Progenitor cell of endocrine pancreas (in vitro differentiated cells): ENCODE measurements around the gene KHDRBS2. TPM values are rescaled to one million over a fixed set of nuclear protein-coding genes. Genes with fewer than 3 reads are reported as not detected.
A peak's percentile ranks its signal among the peaks of the same experiment; 100 is the strongest.

Experiments used
- DNase-seq: peaks from one replicate; pipeline ENCODE4 v3.0.0; 2021; ENCODE audit warnings: low spot score; ENCODE audit not compliant: unreplicated experiment
- H3K27ac Mint-ChIP-seq: 2 replicates; pipeline ENCODE4 v1.8.0; 2021; ENCODE audit warnings: mild to moderate bottlenecking, moderate library complexity, mixed read lengths
- H3K27me3 Mint-ChIP-seq: 2 replicates; pipeline ENCODE4 v1.8.0; 2021; ENCODE audit warnings: mixed read lengths
- H3K36me3 Mint-ChIP-seq: 2 replicates; pipeline ENCODE4 v1.8.0; 2022; ENCODE audit warnings: mixed read lengths; ENCODE audit not compliant: insufficient read depth
- H3K4me1 Mint-ChIP-seq: 2 replicates; pipeline ENCODE4 v1.8.0; 2021; ENCODE audit warnings: low read depth, mixed read lengths
- H3K4me3 Mint-ChIP-seq: 2 replicates; pipeline ENCODE4 v1.8.0; 2021; ENCODE audit warnings: low read depth, mild to moderate bottlenecking, moderate library complexity, mixed read lengths
- H3K9me3 Mint-ChIP-seq: 2 replicates; pipeline ENCODE4 v1.8.0; 2021; ENCODE audit warnings: low read depth, mixed read lengths
- CTCF ChIP-seq: fragments of 200-600 bp; sonication (generic); IDR thresholded peaks from one replicate; pipeline ENCODE4 v1.5.0; 2021; ENCODE audit warnings: antibody characterized with exemption, mild to moderate bottlenecking; ENCODE audit not compliant: unreplicated experiment
- total RNA-seq: library from RNA; stranded (reverse); gene quantifications from 2 replicates; pipeline ENCODE4 v1.2.1, GENCODE V29; 2021

Gene KHDRBS2
- total RNA-seq, 1 donor from 2014 or later = 9.7 TPM

- Mint-ChIP-seq H3K4me1 (no peaks in the 10 kb centered on the region), H3K27ac (no peak overlapping the region), H3K36me3 (no peaks in the 10 kb centered on the region), H3K4me3 (no peak overlapping the region), H3K9me3 (no peaks in the 10 kb centered on the region), H3K27me3 (no peaks in the 10 kb centered on the region)
- DNase-seq = no peak
- no peak for TF ChIP-seq CTCF
Observed at GRCh38 chr6:61835237-61835636, 450.8 kb downstream of the KHDRBS2 start.

- DNase-seq = no peak
- Mint-ChIP-seq H3K4me1 (no peaks in the 10 kb centered on the region), H3K4me3 (no peak overlapping the region), H3K9me3 (no peaks in the 10 kb centered on the region), H3K27ac (no peak overlapping the region), H3K27me3 (no peaks in the 10 kb centered on the region), H3K36me3 (no peaks in the 10 kb centered on the region)
- TF ChIP-seq CTCF = no peak
Observed at GRCh38 chr6:61833176-61833755, 452.8 kb downstream of the KHDRBS2 start.

GRCh38 chr6:61817716-61818115, 468.3 kb downstream of the KHDRBS2 start:
- H3K27ac Mint-ChIP-seq = no peak overlapping the region
- H3K4me3 Mint-ChIP-seq = no peak overlapping the region
- no peaks in the 10 kb centered on the region for H3K27me3 Mint-ChIP-seq
- no peaks in the 10 kb centered on the region for H3K9me3 Mint-ChIP-seq
- H3K4me1 Mint-ChIP-seq = peaks cover 3% of the 10 kb centered on the region
- no peak for TF ChIP-seq CTCF
- no peak for DNase-seq
- no peaks in the 10 kb centered on the region for H3K36me3 Mint-ChIP-seq

GRCh38 chr6:61810047-61810446, 476.0 kb downstream of the KHDRBS2 start:
- Mint-ChIP-seq H3K4me3 (no peak overlapping the region), H3K27me3 (no peaks in the 10 kb centered on the region), H3K9me3 (peaks cover 5% of the 10 kb centered on the region), H3K36me3 (peaks cover 4% of the 10 kb centered on the region), H3K4me1 (peaks cover 3% of the 10 kb centered on the region), H3K27ac (no peak overlapping the region)
- no peak for TF ChIP-seq CTCF
- DNase-seq = no peak

GRCh38 chr6:61809004-61809595, 476.9 kb downstream of the KHDRBS2 start:
- H3K36me3 Mint-ChIP-seq = peaks cover 7% of the 10 kb centered on the region
- H3K27ac Mint-ChIP-seq = no peak overlapping the region
- H3K4me1 Mint-ChIP-seq = peaks cover 3% of the 10 kb centered on the region
- DNase-seq = no peak
- no peak overlapping the region for H3K4me3 Mint-ChIP-seq
- H3K9me3 Mint-ChIP-seq = peaks cover 8% of the 10 kb centered on the region
- no peaks in the 10 kb centered on the region for H3K27me3 Mint-ChIP-seq
- peak; percentile 75 for TF ChIP-seq CTCF
